HepG2 (cell line): ENCODE data around the gene HES7. TPM values are rescaled to one million over a fixed set of nuclear protein-coding genes. Genes with fewer than 3 reads are reported as not detected.

ENCODE experiments used
- ATF7 ChIP-seq, 2 experiments: fragments of 450-650 bp in 1 of 2; sonication (generic) in 1 of 2; formaldehyde crosslinking in 1 of 2; IDR thresholded peaks; 2 replicates each; pipeline versions ENCODE4 v1.4.0 to v1.6.1; 2016 to 2020; ENCODE audit warnings: antibody characterized with exemption in 1 of 2, mild to moderate bottlenecking in 1 of 2, missing genetic modification reagents in 1 of 2
- CEBPG ChIP-seq: IDR thresholded peaks from 2 replicates; pipeline ENCODE4 v1.6.1; 2016
- HES4 ChIP-seq: sonication (generic); formaldehyde crosslinking; IDR thresholded peaks from 2 replicates; pipeline ENCODE4 v1.9.0; 2021; ENCODE audit warnings: mild to moderate bottlenecking, missing genetic modification reagents, borderline replicate concordance
- HNRNPL ChIP-seq: fragments of 200-400 bp; formaldehyde crosslinking; IDR thresholded peaks from 2 replicates; pipeline ENCODE4 v1.6.1; 2017; ENCODE audit warnings: mild to moderate bottlenecking, low read depth, low read length
- KLF13 ChIP-seq: sonication (generic); formaldehyde crosslinking; IDR thresholded peaks from 2 replicates; pipeline ENCODE4 v1.4.0; 2020; ENCODE audit warnings: mild to moderate bottlenecking, missing genetic modification reagents
- MTA1 ChIP-seq: sonication (generic); formaldehyde crosslinking; IDR thresholded peaks from 2 replicates; pipeline ENCODE4 v1.4.0; 2020; ENCODE audit warnings: missing genetic modification reagents, mild to moderate bottlenecking, borderline replicate concordance
- MXI1 ChIP-seq: IDR thresholded peaks from 3 replicates; pipeline ENCODE4 v1.6.1; 2012; ENCODE audit warnings: low read depth, low read length, inconsistent platforms, borderline replicate concordance
- MYNN ChIP-seq: sonication (generic); formaldehyde crosslinking; IDR thresholded peaks from 2 replicates; pipeline ENCODE4 v1.4.0; 2020; ENCODE audit warnings: mild to moderate bottlenecking, low read depth, missing genetic modification reagents
- POLR2AphosphoS5 ChIP-seq: IDR thresholded peaks from 2 replicates; pipeline ENCODE4 v1.6.1; 2012; ENCODE audit warnings: low read depth, low read length
- SOX13 ChIP-seq, 3 experiments: fragments of 450-650 bp in 1 of 3; sonication (generic) in 1 of 3; formaldehyde crosslinking in 1 of 3; IDR thresholded peaks in 2 of 3; conservative IDR thresholded peaks in 1 of 3; 2 replicates each; pipeline versions ENCODE4 v1.5.0 to v1.6.1; 2016 to 2020; ENCODE audit warnings: antibody characterized with exemption in 1 of 3, mild to moderate bottlenecking in 1 of 3, missing compliant biosample characterization in 1 of 3, missing genetic modification reagents in 1 of 3, moderate library complexity in 1 of 3
- ZFP82 ChIP-seq: sonication (generic); formaldehyde crosslinking; IDR thresholded peaks from 2 replicates; pipeline ENCODE4 v1.5.1; 2020; ENCODE audit warnings: mild to moderate bottlenecking, missing genetic modification reagents, borderline replicate concordance
- ZMYM4 ChIP-seq: sonication (generic); formaldehyde crosslinking; IDR thresholded peaks from 2 replicates; pipeline ENCODE4 v1.8.1; 2023; ENCODE audit warnings: mild to moderate bottlenecking, missing genetic modification reagents
- ZNF563 ChIP-seq: sonication (generic); formaldehyde crosslinking; IDR thresholded peaks from 2 replicates; pipeline ENCODE4 v1.8.0; 2022; ENCODE audit warnings: mild to moderate bottlenecking, moderate library complexity, missing genetic modification reagents
- ZSCAN21 ChIP-seq: sonication (generic); formaldehyde crosslinking; IDR thresholded peaks from 2 replicates; pipeline ENCODE4 v1.8.0; 2022; ENCODE audit warnings: mild to moderate bottlenecking, missing genetic modification reagents, moderate library complexity, borderline replicate concordance
- polyA plus RNA-seq, 8 experiments: library from polyadenylated mRNA; depleted of rRNA in 3 of 8; stranded (reverse) in 7 of 8; unstranded in 1 of 8; fragments of >200 nt; fragmentation: Illumina TruSeq in 4 of 8; extraction: Trizol in 4 of 8; gene quantifications; 2 replicates each; pipeline versions ENCODE4 v1.2.1 to v1.2.3, GENCODE V29; 2011 to 2016; ENCODE audit warnings: low read depth in 4 of 8, missing spikeins in 1 of 8, mixed read lengths in 1 of 8; ENCODE audit not compliant: insufficient read depth in 1 of 8
- total RNA-seq, 5 experiments: library from RNA; depleted of rRNA; stranded (reverse); fragments of >200 nt; fragmentation: Illumina TruSeq; extraction: Trizol; gene quantifications; 2 replicates each; pipeline ENCODE4 v1.2.3, GENCODE V29; 2016; ENCODE audit warnings: low read depth in 1 of 5
- TF ChIP-seq, protein P1 (sequence below): sonication (generic); formaldehyde crosslinking; IDR thresholded peaks from 2 replicates; pipeline ENCODE4 v1.4.0; 2020; ENCODE audit warnings: missing genetic modification reagents
- TF ChIP-seq, protein P2 (sequence below): sonication (generic); formaldehyde crosslinking; IDR thresholded peaks from 2 replicates; pipeline ENCODE4 v1.5.0; 2020; ENCODE audit warnings: mild to moderate bottlenecking, missing genetic modification reagents
- TF ChIP-seq, protein P3 (sequence below): sonication (generic); formaldehyde crosslinking; IDR thresholded peaks from 2 replicates; pipeline ENCODE4 v1.4.0; 2020; ENCODE audit warnings: missing genetic modification reagents
- TF ChIP-seq, protein P4 (sequence below): sonication (generic); formaldehyde crosslinking; IDR thresholded peaks from 2 replicates; pipeline ENCODE4 v1.4.0; 2020; ENCODE audit warnings: missing genetic modification reagents, low read depth, mild to moderate bottlenecking, borderline replicate concordance

HES7 gene
- total and polyA plus RNA-seq, 2 of the 13 experiments (the other 11 are each of a cell fraction or from before 2014, with no cell fraction given), result not detected

DNA sequence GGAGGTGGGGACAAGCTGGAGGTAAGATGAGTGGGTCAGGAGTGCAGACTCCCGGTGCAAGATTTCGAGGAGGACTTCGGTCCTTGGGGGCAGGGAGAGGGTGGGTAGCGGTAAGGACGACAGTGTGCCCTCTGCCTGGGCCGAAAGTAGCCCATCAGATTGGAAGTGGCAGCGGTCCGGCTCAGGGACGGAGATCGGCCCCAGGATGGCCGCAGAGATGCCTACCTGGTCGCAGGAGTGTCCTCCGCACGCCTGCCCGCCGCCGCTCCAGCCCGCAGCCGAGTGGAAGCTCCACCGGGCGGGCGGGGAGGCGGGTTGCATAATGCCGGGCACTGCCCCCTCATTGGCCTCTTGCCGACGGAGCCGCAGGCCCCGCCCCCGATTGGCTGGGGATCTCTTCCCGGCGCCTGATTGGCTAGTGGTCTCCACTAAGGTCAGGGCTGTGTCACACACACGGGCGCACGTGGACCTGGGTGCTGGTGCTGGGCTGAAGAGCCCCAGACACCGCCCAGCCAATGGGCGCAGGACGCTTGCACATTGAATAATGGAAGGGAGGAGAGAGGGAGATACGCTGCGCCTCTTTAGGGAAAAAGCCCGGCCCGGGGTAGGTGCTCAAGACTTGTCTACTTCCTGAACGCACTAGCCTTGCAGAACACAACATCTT, 28.3 kb upstream of the HES7 start, which contains the start of gene PER1 (continued):
- TF ChIP-seq, protein P1, sequence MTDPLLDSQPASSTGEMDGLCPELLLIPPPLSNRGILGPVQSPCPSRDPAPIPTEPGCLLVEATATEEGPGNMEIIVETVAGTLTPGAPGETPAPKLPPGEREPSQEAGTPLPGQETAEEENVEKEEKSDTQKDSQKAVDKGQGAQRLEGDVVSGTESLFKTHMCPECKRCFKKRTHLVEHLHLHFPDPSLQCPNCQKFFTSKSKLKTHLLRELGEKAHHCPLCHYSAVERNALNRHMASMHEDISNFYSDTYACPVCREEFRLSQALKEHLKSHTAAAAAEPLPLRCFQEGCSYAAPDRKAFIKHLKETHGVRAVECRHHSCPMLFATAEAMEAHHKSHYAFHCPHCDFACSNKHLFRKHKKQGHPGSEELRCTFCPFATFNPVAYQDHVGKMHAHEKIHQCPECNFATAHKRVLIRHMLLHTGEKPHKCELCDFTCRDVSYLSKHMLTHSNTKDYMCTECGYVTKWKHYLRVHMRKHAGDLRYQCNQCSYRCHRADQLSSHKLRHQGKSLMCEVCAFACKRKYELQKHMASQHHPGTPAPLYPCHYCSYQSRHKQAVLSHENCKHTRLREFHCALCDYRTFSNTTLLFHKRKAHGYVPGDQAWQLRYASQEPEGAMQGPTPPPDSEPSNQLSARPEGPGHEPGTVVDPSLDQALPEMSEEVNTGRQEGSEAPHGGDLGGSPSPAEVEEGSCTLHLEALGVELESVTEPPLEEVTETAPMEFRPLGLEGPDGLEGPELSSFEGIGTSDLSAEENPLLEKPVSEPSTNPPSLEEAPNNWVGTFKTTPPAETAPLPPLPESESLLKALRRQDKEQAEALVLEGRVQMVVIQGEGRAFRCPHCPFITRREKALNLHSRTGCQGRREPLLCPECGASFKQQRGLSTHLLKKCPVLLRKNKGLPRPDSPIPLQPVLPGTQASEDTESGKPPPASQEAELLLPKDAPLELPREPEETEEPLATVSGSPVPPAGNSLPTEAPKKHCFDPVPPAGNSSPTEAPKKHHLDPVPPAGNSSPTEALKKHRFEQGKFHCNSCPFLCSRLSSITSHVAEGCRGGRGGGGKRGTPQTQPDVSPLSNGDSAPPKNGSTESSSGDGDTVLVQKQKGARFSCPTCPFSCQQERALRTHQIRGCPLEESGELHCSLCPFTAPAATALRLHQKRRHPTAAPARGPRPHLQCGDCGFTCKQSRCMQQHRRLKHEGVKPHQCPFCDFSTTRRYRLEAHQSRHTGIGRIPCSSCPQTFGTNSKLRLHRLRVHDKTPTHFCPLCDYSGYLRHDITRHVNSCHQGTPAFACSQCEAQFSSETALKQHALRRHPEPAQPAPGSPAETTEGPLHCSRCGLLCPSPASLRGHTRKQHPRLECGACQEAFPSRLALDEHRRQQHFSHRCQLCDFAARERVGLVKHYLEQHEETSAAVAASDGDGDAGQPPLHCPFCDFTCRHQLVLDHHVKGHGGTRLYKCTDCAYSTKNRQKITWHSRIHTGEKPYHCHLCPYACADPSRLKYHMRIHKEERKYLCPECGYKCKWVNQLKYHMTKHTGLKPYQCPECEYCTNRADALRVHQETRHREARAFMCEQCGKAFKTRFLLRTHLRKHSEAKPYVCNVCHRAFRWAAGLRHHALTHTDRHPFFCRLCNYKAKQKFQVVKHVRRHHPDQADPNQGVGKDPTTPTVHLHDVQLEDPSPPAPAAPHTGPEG (CRISPR knock-in tag), result no peak
- no peak for TF ChIP-seq MYNN
- TF ChIP-seq, protein P2, sequence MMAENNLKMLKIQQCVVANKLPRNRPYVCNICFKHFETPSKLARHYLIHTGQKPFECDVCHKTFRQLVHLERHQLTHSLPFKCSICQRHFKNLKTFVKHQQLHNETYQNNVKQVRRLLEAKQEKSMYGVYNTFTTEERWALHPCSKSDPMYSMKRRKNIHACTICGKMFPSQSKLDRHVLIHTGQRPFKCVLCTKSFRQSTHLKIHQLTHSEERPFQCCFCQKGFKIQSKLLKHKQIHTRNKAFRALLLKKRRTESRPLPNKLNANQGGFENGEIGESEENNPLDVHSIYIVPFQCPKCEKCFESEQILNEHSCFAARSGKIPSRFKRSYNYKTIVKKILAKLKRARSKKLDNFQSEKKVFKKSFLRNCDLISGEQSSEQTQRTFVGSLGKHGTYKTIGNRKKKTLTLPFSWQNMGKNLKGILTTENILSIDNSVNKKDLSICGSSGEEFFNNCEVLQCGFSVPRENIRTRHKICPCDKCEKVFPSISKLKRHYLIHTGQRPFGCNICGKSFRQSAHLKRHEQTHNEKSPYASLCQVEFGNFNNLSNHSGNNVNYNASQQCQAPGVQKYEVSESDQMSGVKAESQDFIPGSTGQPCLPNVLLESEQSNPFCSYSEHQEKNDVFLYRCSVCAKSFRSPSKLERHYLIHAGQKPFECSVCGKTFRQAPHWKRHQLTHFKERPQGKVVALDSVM, result peak; percentile 40; the same call in 1 of the 2 replicates
- 0 out of 2 replicates have a peak, but pooled peaks have one; percentile 19 for TF ChIP-seq MTA1
- TF ChIP-seq, protein P3, sequence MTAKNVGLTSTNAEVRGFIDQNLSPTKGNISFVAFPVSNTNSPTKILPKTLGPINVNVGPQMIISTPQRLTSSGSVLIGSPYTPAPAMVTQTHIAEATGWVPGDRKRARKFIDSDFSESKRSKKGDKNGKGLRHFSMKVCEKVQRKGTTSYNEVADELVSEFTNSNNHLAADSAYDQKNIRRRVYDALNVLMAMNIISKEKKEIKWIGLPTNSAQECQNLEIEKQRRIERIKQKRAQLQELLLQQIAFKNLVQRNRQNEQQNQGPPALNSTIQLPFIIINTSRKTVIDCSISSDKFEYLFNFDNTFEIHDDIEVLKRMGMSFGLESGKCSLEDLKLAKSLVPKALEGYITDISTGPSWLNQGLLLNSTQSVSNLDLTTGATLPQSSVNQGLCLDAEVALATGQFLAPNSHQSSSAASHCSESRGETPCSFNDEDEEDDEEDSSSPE, result peak; percentile 32; the same call in 1 of the 2 replicates
- TF ChIP-seq CEBPG (CRISPR knock-in tag), result peak; percentile 90
- TF ChIP-seq, protein P4, sequence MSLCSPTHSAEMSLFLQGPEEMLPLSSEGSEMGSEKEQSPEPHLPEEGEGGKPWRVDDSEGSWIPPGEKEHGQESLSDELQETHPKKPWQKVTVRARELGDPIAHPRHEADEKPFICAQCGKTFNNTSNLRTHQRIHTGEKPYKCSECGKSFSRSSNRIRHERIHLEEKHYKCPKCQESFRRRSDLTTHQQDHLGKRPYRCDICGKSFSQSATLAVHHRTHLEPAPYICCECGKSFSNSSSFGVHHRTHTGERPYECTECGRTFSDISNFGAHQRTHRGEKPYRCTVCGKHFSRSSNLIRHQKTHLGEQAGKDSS, result 0 out of 2 replicates have a peak, but pooled peaks have one; percentile 52
- TF ChIP-seq ZMYM4 (CRISPR knock-in tag), result no peak
- TF ChIP-seq SOX13 (IDR thresholded peaks at IDR 0.05), result no peak
- TF ChIP-seq SOX13 (CRISPR knock-in tag; conservative IDR thresholded peaks at IDR 0.05 in 1 of 2, IDR thresholded peaks at IDR 0.05 in 1 of 2), result peak in 1 of 2 experiments; percentile 69; a peak in 2 of 4 replicates
- TF ChIP-seq ZSCAN21 (CRISPR knock-in tag), result peak; percentile 57; the same call in 1 of the 2 replicates
- TF ChIP-seq HES4 (CRISPR knock-in tag), result peak; percentile 29; the same call in 1 of the 2 replicates
- TF ChIP-seq ZNF563, result 0 out of 2 replicates have a peak, but pooled peaks have one; percentile 29
- TF ChIP-seq POLR2AphosphoS5, result peak; percentile 32; the same call in 1 of the 2 replicates
- no peak for TF ChIP-seq ZFP82 (CRISPR knock-in tag)
- TF ChIP-seq KLF13 (CRISPR knock-in tag), result no peak
- peak; percentile 82; the same call in 1 of the 3 replicates for TF ChIP-seq MXI1
- TF ChIP-seq HNRNPL, result 0 out of 2 replicates have a peak, but pooled peaks have one; percentile 54
- no peak for TF ChIP-seq ATF7 (IDR thresholded peaks at IDR 0.05)
- 0 out of 2 replicates have a peak, but pooled peaks have one; percentile 42 for TF ChIP-seq ATF7 (CRISPR knock-in tag; IDR thresholded peaks at IDR 0.05)
